ENCODE measurements around the gene INPP5D.
"Not testable (repeated sequence)": the region's sequence is repeated elsewhere in the genome, so short reads cannot be mapped to it uniquely, and the experiment has no call there.

The INPP5D gene

DNA sequence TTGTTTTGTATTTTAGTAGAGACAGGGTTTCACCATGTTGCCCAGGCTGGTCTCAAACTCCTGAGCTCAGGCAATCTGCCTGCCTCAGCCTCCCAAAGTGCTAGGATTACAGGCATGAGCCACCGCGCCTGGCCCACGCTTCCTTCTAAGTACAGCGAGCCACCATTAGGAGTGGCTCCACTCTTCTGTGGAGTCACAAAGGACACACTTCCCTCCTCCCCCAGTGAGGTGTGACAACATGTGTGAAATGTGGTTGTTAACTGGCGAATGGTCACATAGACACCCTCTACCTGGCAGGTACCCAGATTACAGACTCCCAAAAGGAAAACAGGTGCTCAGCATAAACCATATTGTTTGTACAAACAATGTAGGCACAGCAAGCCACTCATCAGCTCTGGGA, 96.3 kb downstream of the INPP5D start:
- H3K4me1 ChIP-seq (ENCODE audit: control insufficient read depth, insufficient read depth, low read length); H3K27ac ChIP-seq (ENCODE audit: low read depth, low read length); H3K27me3 ChIP-seq (ENCODE audit: control insufficient read depth, insufficient read depth, low read length); H3K36me3 ChIP-seq (ENCODE audit: control insufficient read depth, insufficient read depth, low read length); H3K9ac ChIP-seq (ENCODE audit: low read length); H3K4me3 ChIP-seq (ENCODE audit: low read length): not testable (repeated sequence)

DNA sequence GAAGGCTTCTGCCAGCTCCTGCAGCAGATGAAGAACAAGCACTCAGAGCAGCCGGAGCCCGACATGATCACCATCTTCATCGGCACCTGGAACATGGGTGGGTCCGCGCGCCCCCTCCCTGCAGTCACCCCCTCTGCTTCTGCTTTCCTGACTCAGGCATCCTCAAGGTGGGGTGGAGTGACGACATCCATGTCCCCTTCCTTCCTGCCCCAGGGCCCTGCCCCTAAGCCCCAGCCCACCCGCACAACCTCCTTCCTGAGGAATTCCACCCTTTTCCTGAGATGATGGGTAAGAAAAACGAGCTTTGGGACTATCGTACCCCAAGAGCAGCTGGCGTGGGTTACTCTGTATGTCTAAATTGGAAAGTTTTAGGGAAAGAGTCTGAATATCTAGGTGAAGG, 101.6 kb downstream of the INPP5D start:
- Histone ChIP-seq H3K27me3 (ENCODE audit: control insufficient read depth, insufficient read depth, low read length) (no peaks in the 10 kb centered on the region), H3K27ac (ENCODE audit: low read depth, low read length) (no peak overlapping the region), H3K9ac (ENCODE audit: low read length) (no peak overlapping the region), H3K36me3 (ENCODE audit: control insufficient read depth, insufficient read depth, low read length) (peaks cover 3% of the 10 kb centered on the region), H3K4me1 (ENCODE audit: control insufficient read depth, insufficient read depth, low read length) (no peaks in the 10 kb centered on the region), H3K4me3 (ENCODE audit: low read length) (no peak overlapping the region)

DNA sequence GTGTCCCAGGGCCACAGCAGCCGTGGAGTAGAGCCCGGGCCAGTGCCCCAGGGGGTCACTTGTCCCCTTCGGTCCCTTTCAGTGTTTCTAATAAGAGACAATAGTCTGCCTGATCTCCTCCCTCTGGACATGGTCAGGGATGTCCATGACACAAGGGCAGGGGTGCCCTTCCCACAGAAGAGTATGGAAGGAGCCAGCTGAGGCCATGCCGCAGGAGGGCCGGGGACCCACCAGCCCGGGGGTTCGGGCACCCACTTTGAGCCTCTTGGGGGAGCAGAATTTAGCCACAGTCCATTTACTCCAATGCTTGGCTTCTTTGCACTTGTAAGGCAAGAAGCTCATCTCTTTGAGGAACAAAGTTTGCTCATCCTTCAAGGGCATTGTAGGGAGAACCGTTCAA, 102.6 kb downstream of the INPP5D start:
- Histone ChIP-seq H3K27me3 (ENCODE audit: control insufficient read depth, insufficient read depth, low read length) (no peaks in the 10 kb centered on the region), H3K36me3 (ENCODE audit: control insufficient read depth, insufficient read depth, low read length) (peaks cover 3% of the 10 kb centered on the region), H3K9ac (ENCODE audit: low read length) (no peak overlapping the region), H3K4me3 (ENCODE audit: low read length) (no peak overlapping the region), H3K27ac (ENCODE audit: low read depth, low read length) (no peak overlapping the region), H3K4me1 (ENCODE audit: control insufficient read depth, insufficient read depth, low read length) (no peaks in the 10 kb centered on the region)

DNA sequence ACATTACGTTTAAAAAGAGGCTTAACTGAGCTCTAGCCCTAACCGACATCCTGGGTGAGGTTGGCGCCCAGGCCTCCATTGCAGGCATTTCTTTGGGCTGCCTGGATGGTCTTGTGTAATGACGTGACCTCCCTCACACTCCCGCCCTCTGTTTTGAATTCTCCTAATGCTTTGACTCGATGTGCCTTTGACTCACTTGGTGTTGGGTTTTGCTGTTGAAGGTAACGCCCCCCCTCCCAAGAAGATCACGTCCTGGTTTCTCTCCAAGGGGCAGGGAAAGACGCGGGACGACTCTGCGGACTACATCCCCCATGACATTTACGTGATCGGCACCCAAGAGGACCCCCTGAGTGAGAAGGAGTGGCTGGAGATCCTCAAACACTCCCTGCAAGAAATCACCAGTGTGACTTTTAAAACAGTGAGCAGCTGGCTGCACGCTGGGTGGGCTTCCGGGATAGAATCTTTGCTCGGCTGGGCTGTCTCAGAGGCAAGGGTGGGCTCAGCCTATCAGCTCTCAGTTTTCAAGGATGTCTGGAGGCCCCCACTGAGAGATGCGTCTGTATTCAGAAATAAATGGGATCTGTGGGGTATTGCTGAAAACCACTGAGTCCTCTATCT, 103.5 kb downstream of the INPP5D start:
- H3K4me3 ChIP-seq (ENCODE audit: low read length), result no peak overlapping the region
- no peak overlapping the region for H3K9ac ChIP-seq (ENCODE audit: low read length)
- H3K27ac ChIP-seq (ENCODE audit: low read depth, low read length), result no peak overlapping the region
- H3K27me3 ChIP-seq (ENCODE audit: control insufficient read depth, insufficient read depth, low read length), result no peaks in the 10 kb centered on the region
- peaks cover 3% of the 10 kb centered on the region for H3K36me3 ChIP-seq (ENCODE audit: control insufficient read depth, insufficient read depth, low read length)
- no peaks in the 10 kb centered on the region for H3K4me1 ChIP-seq (ENCODE audit: control insufficient read depth, insufficient read depth, low read length)

DNA sequence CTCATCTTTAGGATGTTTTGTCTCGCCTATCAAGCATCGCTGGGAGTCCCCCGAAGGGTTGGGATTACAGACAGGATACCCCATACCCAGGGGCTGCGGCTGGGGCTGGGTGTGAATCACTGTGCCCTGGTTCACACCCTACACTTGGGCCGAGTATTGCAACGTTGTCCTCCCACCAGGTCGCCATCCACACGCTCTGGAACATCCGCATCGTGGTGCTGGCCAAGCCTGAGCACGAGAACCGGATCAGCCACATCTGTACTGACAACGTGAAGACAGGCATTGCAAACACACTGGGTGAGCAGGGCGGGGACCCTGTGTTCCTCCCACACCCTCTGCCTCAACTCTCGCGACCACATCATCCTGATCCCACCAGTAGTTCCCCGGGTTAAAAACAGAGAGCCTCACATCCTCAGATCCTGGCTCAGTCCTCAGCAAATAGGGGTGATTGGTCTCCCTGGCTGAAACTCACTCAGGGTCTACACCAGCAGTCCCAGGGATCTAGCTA, 104.0 kb downstream of the INPP5D start:
- Histone ChIP-seq H3K36me3 (ENCODE audit: control insufficient read depth, insufficient read depth, low read length) (peaks cover 3% of the 10 kb centered on the region), H3K4me1 (ENCODE audit: control insufficient read depth, insufficient read depth, low read length) (no peaks in the 10 kb centered on the region), H3K27me3 (ENCODE audit: control insufficient read depth, insufficient read depth, low read length) (no peaks in the 10 kb centered on the region), H3K4me3 (ENCODE audit: low read length) (no peak overlapping the region), H3K27ac (ENCODE audit: low read depth, low read length) (no peak overlapping the region), H3K9ac (ENCODE audit: low read length) (no peak overlapping the region)

DNA sequence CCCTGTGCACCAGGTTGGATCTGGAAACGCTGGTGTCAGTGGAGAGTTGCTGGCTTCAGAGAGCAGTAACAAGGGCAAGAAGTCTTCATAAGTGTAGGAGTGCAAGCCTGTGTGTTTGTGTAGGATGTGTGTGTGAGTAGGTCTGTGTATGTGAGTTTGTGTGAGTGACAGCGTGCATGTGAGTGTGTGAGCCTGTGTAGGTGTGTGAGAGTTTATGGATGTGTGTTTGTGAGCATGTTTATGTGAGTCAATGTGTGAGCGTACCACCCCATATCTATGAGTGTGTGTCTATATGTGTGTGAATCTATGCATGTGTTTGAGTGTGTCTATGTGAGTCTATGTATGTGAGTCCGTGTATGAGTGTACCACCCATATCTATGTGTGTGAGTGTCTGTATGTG, 104.8 kb downstream of the INPP5D start:
- peaks cover 3% of the 10 kb centered on the region for H3K36me3 ChIP-seq (ENCODE audit: control insufficient read depth, insufficient read depth, low read length)
- no peaks in the 10 kb centered on the region for H3K4me1 ChIP-seq (ENCODE audit: control insufficient read depth, insufficient read depth, low read length)
- no peak overlapping the region for H3K27ac ChIP-seq (ENCODE audit: low read depth, low read length)
- no peak overlapping the region for H3K4me3 ChIP-seq (ENCODE audit: low read length)
- no peak overlapping the region for H3K9ac ChIP-seq (ENCODE audit: low read length)
- H3K27me3 ChIP-seq (ENCODE audit: control insufficient read depth, insufficient read depth, low read length), result no peaks in the 10 kb centered on the region

DNA sequence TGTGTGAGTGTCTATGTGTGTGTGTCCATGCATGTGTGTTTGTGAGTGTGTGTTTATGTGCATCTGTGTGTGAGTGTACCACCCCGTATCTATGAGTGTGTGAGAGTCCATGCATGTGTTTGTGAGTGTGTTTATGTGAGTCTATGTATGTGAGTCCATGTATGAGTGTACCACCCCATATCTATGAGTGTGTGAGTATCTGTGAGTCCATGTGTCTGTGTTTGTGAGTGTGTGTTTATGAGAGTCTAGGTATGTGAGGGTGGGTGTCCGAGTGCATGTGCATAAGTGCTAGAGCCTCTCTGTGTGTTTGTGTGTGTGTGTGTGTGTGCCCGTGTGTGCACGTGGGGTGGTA, 105.4 kb downstream of the INPP5D start:
- Histone ChIP-seq H3K36me3 (ENCODE audit: control insufficient read depth, insufficient read depth, low read length) (peaks cover 3% of the 10 kb centered on the region), H3K9ac (ENCODE audit: low read length) (no peak overlapping the region), H3K4me1 (ENCODE audit: control insufficient read depth, insufficient read depth, low read length) (no peaks in the 10 kb centered on the region), H3K27me3 (ENCODE audit: control insufficient read depth, insufficient read depth, low read length) (no peaks in the 10 kb centered on the region), H3K4me3 (ENCODE audit: low read length) (no peak overlapping the region), H3K27ac (ENCODE audit: low read depth, low read length) (no peak overlapping the region)

DNA sequence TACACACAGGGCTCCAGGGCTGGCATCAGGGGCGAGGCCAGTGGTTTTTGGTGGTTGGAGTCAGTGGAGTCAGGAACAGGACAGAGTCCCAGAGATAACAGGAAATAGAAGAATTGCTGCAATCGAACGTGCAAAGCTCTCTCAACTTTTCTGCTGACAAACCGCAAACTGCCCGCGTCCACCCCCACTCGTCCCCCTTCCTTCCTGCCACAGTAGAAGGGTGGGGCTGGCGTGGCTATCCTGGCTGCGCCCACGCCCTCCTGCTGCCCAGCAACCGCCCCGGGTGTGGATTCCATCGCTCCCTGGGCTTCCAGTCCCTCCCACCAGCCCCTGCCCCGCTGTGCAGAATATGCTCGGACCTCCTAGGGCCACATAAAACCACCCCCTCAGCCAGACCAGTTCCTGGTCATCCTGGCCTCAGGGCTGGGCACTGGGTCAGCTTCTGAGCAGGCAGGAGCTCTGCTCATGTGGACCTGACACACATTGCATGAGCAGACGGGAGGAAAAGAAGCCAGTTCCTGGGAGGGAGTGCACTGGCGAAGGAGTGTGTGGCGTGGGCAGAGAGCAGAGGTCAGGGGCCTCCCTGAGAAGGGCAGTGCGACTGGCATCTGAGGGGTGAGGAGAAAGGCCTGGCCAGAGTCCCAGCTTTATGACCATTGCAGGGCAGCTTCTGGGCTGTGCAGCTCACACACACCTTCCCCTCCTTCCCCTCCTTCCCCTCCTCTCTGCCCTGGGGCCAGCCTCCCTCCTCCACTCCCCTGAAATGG, 105.9 kb downstream of the INPP5D start:
- Histone ChIP-seq H3K4me1 (ENCODE audit: control insufficient read depth, insufficient read depth, low read length) (no peaks in the 10 kb centered on the region), H3K27me3 (ENCODE audit: control insufficient read depth, insufficient read depth, low read length) (no peaks in the 10 kb centered on the region), H3K36me3 (ENCODE audit: control insufficient read depth, insufficient read depth, low read length) (peaks cover 3% of the 10 kb centered on the region), H3K27ac (ENCODE audit: low read depth, low read length) (no peak overlapping the region), H3K4me3 (ENCODE audit: low read length) (peak overlapping the region; percentile 1), H3K9ac (ENCODE audit: low read length) (no peak overlapping the region)

DNA sequence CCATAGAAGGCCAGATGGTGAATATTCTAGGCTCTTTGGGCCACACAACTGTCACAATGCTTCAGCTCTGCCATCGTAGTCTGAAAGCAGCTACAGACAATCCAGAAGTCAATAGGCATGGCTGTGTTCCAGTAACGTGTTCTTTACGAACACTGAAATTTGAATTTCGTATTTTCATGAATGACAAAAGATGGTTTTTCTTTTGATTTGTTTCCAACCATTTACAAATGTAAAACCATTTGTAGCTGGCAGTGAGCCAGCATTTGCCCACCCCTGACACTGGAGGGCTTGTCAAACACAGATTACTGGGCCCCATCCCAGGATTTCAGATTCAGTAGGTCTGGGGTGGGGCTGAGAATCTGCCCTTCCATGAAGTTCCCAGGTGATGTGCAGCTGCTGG, 108.3 kb downstream of the INPP5D start:
- Histone ChIP-seq H3K4me1 (ENCODE audit: control insufficient read depth, insufficient read depth, low read length) (no peaks in the 10 kb centered on the region), H3K9ac (ENCODE audit: low read length) (no peak overlapping the region), H3K27ac (ENCODE audit: low read depth, low read length) (no peak overlapping the region)

DNA sequence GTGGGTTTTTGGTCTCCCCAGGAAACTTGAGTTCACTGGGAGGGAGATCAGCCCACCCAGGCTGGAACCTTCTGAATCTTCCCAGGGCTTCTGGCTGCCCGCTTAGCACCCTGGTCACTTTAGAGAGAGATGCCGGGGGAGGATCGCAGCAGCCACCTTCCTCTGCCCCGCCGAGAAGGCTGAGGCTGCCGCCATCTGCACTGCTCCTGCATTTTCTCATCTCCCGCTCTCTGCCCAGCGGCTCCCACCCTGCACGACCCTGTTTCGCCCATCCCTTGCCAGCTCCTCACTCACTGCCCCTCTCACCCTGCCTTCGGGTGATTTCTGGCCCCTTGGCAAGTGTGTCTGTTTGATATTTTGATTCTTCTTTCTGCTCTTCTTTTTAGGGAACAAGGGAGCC, 108.8 kb downstream of the INPP5D start:
- H3K36me3 ChIP-seq (ENCODE audit: control insufficient read depth, insufficient read depth, low read length), result peaks cover 4% of the 10 kb centered on the region
- H3K4me1 ChIP-seq (ENCODE audit: control insufficient read depth, insufficient read depth, low read length), result no peaks in the 10 kb centered on the region
- no peak overlapping the region for H3K4me3 ChIP-seq (ENCODE audit: low read length)
- no peaks in the 10 kb centered on the region for H3K27me3 ChIP-seq (ENCODE audit: control insufficient read depth, insufficient read depth, low read length)
- no peak overlapping the region for H3K27ac ChIP-seq (ENCODE audit: low read depth, low read length)
- H3K9ac ChIP-seq (ENCODE audit: low read length), result no peak overlapping the region

More for the DNA sequence above, 108.3 kb downstream of the INPP5D start:
- Histone ChIP-seq H3K4me3 (ENCODE audit: low read length) (no peak overlapping the region), H3K36me3 (ENCODE audit: control insufficient read depth, insufficient read depth, low read length) (peaks cover 4% of the 10 kb centered on the region), H3K27me3 (ENCODE audit: control insufficient read depth, insufficient read depth, low read length) (no peaks in the 10 kb centered on the region)

DNA sequence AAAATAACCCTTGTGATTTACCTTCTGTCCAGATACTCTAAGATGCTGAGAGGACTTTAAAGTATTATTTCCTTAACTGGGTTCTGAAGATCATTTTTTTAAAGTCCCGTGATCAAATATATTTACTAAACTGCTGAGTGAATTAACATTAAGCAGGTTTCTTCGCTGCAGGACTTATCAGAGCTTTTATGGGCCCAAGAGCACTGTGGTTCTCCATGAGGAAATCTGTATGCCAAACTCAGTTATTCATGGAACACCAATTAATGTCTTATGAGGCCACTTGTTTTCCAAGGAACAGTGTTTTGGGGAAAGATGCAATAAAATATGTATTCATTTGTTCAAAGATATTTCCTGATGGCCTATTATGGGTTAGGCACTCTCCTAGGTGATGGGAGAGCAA, 111.2 kb downstream of the INPP5D start:
- no peak overlapping the region for H3K27ac ChIP-seq (ENCODE audit: low read depth, low read length)
- H3K9ac ChIP-seq (ENCODE audit: low read length), result no peak overlapping the region
- peaks cover 4% of the 10 kb centered on the region for H3K36me3 ChIP-seq (ENCODE audit: control insufficient read depth, insufficient read depth, low read length)
- no peaks in the 10 kb centered on the region for H3K27me3 ChIP-seq (ENCODE audit: control insufficient read depth, insufficient read depth, low read length)
- H3K4me3 ChIP-seq (ENCODE audit: low read length), result no peak overlapping the region
- no peaks in the 10 kb centered on the region for H3K4me1 ChIP-seq (ENCODE audit: control insufficient read depth, insufficient read depth, low read length)

DNA sequence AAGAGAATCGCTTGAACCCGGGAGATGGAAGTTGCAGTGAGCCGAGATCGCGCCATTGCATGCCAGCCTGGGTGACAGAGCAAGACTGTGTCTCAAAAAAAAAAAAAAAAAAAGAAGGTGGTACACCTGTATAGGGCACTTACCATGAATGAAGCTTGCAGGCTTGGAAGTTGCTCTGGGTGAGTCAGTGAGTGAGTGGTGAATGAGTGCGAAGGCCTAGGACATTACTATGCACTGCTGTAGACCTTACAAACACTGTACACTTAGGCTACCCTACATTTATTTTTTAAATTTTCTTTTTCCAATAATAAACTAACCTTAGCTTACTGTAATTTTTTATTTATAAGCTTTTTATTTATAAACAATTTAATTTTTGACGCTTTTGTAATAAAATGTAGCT, 113.0 kb downstream of the INPP5D start:
- H3K27ac ChIP-seq (ENCODE audit: low read depth, low read length), result no peak overlapping the region

DNA sequence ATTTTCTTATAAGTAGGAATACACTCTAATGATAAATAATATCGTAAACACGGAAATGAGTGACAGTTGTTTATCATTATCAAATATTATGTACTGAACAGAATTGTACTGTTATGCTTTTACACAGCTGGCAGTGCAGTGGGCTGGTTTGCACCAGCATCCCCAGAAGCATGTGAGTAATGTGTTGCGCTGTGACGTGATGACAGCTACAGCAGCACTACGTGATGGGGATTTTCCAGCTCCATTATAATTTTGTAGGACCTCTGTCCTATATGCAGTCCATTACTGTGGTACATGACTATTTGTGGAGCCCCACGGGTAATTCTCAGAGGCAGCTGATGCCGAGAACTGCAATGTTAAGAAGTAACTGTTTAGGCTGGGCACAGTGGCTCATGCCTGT, 114.0 kb downstream of the INPP5D start:
- H3K4me3 ChIP-seq (ENCODE audit: low read length), result no peak overlapping the region
- no peaks in the 10 kb centered on the region for H3K4me1 ChIP-seq (ENCODE audit: control insufficient read depth, insufficient read depth, low read length)
- peaks cover 6% of the 10 kb centered on the region for H3K36me3 ChIP-seq (ENCODE audit: control insufficient read depth, insufficient read depth, low read length)
- no peak overlapping the region for H3K27ac ChIP-seq (ENCODE audit: low read depth, low read length)
- H3K27me3 ChIP-seq (ENCODE audit: control insufficient read depth, insufficient read depth, low read length), result no peaks in the 10 kb centered on the region
- H3K9ac ChIP-seq (ENCODE audit: low read length), result no peak overlapping the region

More for the DNA sequence above, 113.0 kb downstream of the INPP5D start:
- no peak overlapping the region for H3K4me3 ChIP-seq (ENCODE audit: low read length)
- H3K27me3 ChIP-seq (ENCODE audit: control insufficient read depth, insufficient read depth, low read length), result no peaks in the 10 kb centered on the region
- H3K4me1 ChIP-seq (ENCODE audit: control insufficient read depth, insufficient read depth, low read length), result no peaks in the 10 kb centered on the region
- peaks cover 6% of the 10 kb centered on the region for H3K36me3 ChIP-seq (ENCODE audit: control insufficient read depth, insufficient read depth, low read length)
- no peak overlapping the region for H3K9ac ChIP-seq (ENCODE audit: low read length)

Measured in rectal smooth muscle tissue (tissue), 1 donor.